Airway epithelial cell (primary cell): ENCODE measurements around the gene ADSS2. TPM values are rescaled to one million over a fixed set of nuclear protein-coding genes. Genes with fewer than 3 reads are reported as not detected.

Source experiments
- total RNA-seq: library from RNA; depleted of rRNA; stranded (reverse); fragments of >200 nt; gene quantifications from 2 replicates; pipeline ENCODE4 v1.2.3, GENCODE V29; 2015

ADSS2 gene
- total RNA-seq = 38.3 and 39.1 TPM in 2 replicates

GRCh38 chr1:244451539-244451950 lies at the start of gene ADSS2:
Gene ADSS2, minus strand, starts transcription at chr1:244451909. Its CDS starts 92 bp downstream, at chr1:244451817.

GRCh38 chr1:244461245-244462071 lies 9.7 kb upstream of the ADSS2 start, which contains the start of gene CATSPERE:
Gene CATSPERE, plus strand, starts transcription at chr1:244461273. Its CDS starts 157 bp downstream, at chr1:244461430.

Other genes with a start within 250 kb of the ADSS2 start
- gene CATSPERE, start 9.4 kb upstream of the ADSS2 start, total RNA-seq = 0.07 TPM in 1 of 2 replicates, not detected in the other
- gene DESI2, start 201.2 kb upstream of the ADSS2 start, total RNA-seq = 25.0 and 32.1 TPM in 2 replicates